Measurements from ENCODE around the gene CREG1.

DNA sequence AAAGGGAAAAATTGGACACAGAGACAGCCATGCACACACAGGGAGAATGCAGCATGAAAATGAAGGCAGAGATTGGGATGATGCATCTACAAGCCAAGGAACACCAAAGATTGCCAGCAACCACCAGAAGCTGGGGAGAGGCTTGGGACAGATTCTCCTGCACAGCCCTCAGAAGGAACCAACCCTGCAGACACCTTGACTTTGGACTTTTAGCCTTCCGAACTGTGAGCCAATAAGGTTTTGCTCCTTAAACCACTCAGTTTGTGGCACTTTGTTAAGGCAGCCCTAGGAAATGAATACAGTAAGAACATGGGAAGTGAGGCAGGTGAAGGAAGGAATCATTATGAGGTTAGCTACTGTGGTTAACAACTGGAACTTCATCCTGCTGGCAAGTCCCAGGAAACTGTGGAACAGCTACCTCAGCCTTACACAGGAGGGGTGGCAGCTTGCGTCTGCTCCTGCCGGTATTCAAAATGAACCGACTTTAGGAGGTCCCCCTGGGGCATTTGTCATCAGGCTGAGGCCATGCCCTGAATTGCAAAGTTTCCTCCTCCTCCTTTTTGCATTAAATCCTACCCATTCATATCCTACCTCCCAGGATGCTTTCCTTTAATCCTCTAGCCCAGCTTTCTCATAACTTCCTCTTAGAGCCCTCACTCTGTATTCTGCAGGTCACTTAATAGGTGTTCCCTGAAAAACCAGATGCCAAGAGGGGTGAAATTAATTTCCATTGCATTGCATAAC lies 50.7 kb downstream of the CREG1 start:
- TF ChIP-seq POLR2A (IDR thresholded peaks at IDR 0.05; ENCODE audit: low read length) (no peak), GATA1 (IDR thresholded peaks at IDR 0.05; ENCODE audit: low read depth, low read length) (no peak)
